Measurements from ENCODE around the gene LPAR1. TPM values are rescaled to one million over a fixed set of nuclear protein-coding genes. Genes with fewer than 3 reads are reported as not detected.

Gene LPAR1
- total and polyA plus RNA-seq, 10 of the 15 experiments (the other 5 are each of a cell fraction or from before 2014, with no cell fraction given): 3.3 to 12.9 (median 8.4) TPM

DNA sequence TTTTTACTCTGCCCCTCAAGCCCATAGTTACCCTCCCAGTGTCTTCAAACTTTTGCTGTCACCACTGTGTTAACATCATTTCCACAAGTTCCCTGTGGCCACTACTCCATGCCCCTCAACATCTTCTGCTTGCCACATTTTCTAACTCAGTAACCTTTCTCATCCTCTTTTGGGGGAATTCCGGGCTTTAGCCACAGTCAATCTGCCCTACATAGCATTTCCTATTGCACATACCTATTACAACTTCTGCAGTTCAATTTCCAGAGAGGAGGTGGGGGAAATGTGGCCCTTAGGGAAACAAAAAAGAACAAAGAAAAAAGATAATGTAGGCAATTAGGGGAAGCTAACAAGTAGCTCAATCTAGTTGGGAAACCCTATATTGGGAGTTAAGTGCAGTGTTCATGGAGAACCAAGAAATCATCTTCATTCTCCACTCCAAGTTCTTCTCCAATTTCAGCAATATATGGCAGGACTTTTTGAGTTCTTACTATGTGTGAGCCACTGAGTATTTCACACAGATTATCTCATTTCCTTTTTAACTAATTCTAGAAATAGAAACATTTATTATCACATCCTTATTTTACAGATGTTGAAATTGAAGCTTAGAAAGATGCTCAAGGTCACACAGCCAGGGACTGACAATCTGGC lies 40.2 kb upstream of the LPAR1 start (continued):
- TF ChIP-seq PAX8 (IDR thresholded peaks at IDR 0.05) (no peak), BHLHE40 (IDR thresholded peaks at IDR 0.05; ENCODE audit: borderline replicate concordance in 1 of 2, low read depth in 2 of 2, low read length in 1 of 2) (no peak), PRDM15 (CRISPR knock-in tag; IDR thresholded peaks at IDR 0.05) (no peak), IKZF1 (conservative IDR thresholded peaks at IDR 0.05) (peak; percentile 83), RB1 (IDR thresholded peaks at IDR 0.05; ENCODE audit: borderline replicate concordance) (no peak), SMAD1 (IDR thresholded peaks at IDR 0.05; ENCODE audit: low read depth, partially characterized antibody) (no peak), NR2C2 (IDR thresholded peaks at IDR 0.05; ENCODE audit: borderline replicate concordance, control insufficient read depth, insufficient read length, low read depth) (no peak), MLLT1 (IDR thresholded peaks at IDR 0.05) (no peak), ASH2L (IDR thresholded peaks at IDR 0.05; ENCODE audit: borderline replicate concordance, low read depth) (no peak), HCFC1 (IDR thresholded peaks at IDR 0.05; ENCODE audit: low read length) (no peak), TCF7 (IDR thresholded peaks at IDR 0.05; ENCODE audit: borderline replicate concordance) (0 out of 2 replicates have a peak, but pooled peaks have one; percentile 10), CBFB (IDR thresholded peaks at IDR 0.05; ENCODE audit: low read depth) (no peak)
- TF ChIP-seq, protein P1, sequence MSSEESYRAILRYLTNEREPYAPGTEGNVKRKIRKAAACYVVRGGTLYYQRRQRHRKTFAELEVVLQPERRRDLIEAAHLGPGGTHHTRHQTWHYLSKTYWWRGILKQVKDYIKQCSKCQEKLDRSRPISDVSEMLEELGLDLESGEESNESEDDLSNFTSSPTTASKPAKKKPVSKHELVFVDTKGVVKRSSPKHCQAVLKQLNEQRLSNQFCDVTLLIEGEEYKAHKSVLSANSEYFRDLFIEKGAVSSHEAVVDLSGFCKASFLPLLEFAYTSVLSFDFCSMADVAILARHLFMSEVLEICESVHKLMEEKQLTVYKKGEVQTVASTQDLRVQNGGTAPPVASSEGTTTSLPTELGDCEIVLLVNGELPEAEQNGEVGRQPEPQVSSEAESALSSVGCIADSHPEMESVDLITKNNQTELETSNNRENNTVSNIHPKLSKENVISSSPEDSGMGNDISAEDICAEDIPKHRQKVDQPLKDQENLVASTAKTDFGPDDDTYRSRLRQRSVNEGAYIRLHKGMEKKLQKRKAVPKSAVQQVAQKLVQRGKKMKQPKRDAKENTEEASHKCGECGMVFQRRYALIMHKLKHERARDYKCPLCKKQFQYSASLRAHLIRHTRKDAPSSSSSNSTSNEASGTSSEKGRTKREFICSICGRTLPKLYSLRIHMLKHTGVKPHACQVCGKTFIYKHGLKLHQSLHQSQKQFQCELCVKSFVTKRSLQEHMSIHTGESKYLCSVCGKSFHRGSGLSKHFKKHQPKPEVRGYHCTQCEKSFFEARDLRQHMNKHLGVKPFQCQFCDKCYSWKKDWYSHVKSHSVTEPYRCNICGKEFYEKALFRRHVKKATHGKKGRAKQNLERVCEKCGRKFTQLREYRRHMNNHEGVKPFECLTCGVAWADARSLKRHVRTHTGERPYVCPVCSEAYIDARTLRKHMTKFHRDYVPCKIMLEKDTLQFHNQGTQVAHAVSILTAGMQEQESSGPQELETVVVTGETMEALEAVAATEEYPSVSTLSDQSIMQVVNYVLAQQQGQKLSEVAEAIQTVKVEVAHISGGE (CRISPR knock-in tag; IDR thresholded peaks at IDR 0.05): no peak
- TF ChIP-seq, protein P2, sequence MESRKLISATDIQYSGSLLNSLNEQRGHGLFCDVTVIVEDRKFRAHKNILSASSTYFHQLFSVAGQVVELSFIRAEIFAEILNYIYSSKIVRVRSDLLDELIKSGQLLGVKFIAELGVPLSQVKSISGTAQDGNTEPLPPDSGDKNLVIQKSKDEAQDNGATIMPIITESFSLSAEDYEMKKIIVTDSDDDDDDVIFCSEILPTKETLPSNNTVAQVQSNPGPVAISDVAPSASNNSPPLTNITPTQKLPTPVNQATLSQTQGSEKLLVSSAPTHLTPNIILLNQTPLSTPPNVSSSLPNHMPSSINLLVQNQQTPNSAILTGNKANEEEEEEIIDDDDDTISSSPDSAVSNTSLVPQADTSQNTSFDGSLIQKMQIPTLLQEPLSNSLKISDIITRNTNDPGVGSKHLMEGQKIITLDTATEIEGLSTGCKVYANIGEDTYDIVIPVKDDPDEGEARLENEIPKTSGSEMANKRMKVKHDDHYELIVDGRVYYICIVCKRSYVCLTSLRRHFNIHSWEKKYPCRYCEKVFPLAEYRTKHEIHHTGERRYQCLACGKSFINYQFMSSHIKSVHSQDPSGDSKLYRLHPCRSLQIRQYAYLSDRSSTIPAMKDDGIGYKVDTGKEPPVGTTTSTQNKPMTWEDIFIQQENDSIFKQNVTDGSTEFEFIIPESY (IDR thresholded peaks at IDR 0.05): no peak
- TF ChIP-seq, protein P3, sequence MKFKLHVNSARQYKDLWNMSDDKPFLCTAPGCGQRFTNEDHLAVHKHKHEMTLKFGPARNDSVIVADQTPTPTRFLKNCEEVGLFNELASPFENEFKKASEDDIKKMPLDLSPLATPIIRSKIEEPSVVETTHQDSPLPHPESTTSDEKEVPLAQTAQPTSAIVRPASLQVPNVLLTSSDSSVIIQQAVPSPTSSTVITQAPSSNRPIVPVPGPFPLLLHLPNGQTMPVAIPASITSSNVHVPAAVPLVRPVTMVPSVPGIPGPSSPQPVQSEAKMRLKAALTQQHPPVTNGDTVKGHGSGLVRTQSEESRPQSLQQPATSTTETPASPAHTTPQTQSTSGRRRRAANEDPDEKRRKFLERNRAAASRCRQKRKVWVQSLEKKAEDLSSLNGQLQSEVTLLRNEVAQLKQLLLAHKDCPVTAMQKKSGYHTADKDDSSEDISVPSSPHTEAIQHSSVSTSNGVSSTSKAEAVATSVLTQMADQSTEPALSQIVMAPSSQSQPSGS (IDR thresholded peaks at IDR 0.05; ENCODE audit: low read length): peak; percentile 88
- TF ChIP-seq, protein P4, sequence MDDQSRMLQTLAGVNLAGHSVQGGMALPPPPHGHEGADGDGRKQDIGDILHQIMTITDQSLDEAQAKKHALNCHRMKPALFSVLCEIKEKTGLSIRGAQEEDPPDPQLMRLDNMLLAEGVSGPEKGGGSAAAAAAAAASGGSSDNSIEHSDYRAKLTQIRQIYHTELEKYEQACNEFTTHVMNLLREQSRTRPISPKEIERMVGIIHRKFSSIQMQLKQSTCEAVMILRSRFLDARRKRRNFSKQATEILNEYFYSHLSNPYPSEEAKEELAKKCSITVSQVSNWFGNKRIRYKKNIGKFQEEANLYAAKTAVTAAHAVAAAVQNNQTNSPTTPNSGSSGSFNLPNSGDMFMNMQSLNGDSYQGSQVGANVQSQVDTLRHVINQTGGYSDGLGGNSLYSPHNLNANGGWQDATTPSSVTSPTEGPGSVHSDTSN (IDR thresholded peaks at IDR 0.05; ENCODE audit: insufficient replicate concordance, low read depth, low read length): no peak

All from GM12878 (cell line).